Memory B cell (primary cell): ENCODE results near the gene GTF3A.

Experiments used
- ATAC-seq: fragments of 150-1000 bp; cut with Tn5 transposase; 2 replicates; pipeline ENCODE4 v1.10.0; 2021; ENCODE audit warnings: low read depth, mild to moderate bottlenecking, moderate library complexity
- DNase-seq, 2 donors: peaks; one replicate each; pipeline ENCODE4 v3.0.0; 2022; ENCODE audit warnings: low spot score in 2 of 2
- H3K27ac Mint-ChIP-seq: one replicate; pipeline ENCODE4 v1.8.0; 2022; ENCODE audit warnings: mild to moderate bottlenecking, moderate library complexity, mixed read lengths
- H3K27me3 Mint-ChIP-seq: one replicate; pipeline ENCODE4 v1.8.0; 2022; ENCODE audit warnings: mixed read lengths
- H3K36me3 Mint-ChIP-seq: one replicate; pipeline ENCODE4 v1.8.0; 2022; ENCODE audit warnings: mild to moderate bottlenecking, mixed read lengths
- H3K4me1 Mint-ChIP-seq: one replicate; pipeline ENCODE4 v1.8.0; 2022; ENCODE audit warnings: mixed read lengths
- H3K4me3 Mint-ChIP-seq: one replicate; pipeline ENCODE4 v1.8.0; 2022; ENCODE audit warnings: mild to moderate bottlenecking, moderate library complexity, mixed read lengths
- H3K9me3 Mint-ChIP-seq: one replicate; pipeline ENCODE4 v1.8.0; 2022; ENCODE audit warnings: mixed read lengths

Gene GTF3A

DNA sequence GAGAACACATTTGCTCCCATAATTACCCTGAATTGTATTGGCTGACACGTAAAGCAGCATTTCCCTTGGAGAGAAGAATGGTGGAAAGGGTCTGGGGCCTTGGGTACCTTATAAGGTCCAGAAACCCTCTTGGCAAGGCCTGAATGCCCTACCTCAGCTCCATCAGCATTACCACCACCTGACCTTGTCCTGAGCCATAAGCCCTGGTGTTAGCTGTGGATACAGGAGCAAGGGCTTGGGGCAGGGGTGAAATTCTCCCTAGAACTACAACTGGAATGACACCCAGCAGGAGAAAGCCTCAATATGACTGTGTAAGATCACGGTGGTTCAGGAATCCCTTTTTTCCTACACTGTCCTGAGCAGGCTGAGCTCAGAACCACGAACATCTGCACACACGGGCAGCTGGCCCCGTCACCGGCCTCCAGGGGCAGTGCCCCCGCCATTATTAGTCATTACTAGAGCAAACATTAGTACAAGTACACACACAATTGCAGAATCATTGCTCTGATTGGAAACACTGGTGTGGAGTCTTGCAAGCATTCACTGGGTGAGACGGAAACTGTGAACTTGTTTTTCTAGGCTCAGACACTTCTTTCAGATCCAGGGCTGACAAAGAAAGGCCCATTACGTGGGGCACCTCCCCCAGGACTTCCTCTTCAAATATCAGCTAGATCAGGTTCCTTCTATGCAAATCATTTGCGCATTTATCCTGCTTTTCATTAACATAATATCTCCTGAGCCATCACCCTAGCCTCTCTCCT is 52.7 kb downstream of the GTF3A start:
- Mint-ChIP-seq H3K27me3 (no peaks in the 10 kb centered on the region), H3K36me3 (no peaks in the 10 kb centered on the region), H3K4me1 (peaks cover 25% of the 10 kb centered on the region), H3K4me3 (peak overlapping the region; percentile 75), H3K9me3 (no peaks in the 10 kb centered on the region), H3K27ac (peak overlapping the region; percentile 84)
- DNase-seq (peak; percentile 15 to 18), ATAC-seq (peak; percentile 93)

- no peak for ATAC-seq
- Mint-ChIP-seq H3K9me3 (peaks cover 3% of the 10 kb centered on the region), H3K27me3 (no peaks in the 10 kb centered on the region), H3K36me3 (peaks cover 4% of the 10 kb centered on the region), H3K4me3 (no peak overlapping the region), H3K27ac (peak overlapping the region; percentile 90), H3K4me1 (peaks cover 30% of the 10 kb centered on the region)
- DNase-seq: no peak
Observed at GRCh38 chr13:27481766-27482165, 57.3 kb downstream of the GTF3A start.

DNA sequence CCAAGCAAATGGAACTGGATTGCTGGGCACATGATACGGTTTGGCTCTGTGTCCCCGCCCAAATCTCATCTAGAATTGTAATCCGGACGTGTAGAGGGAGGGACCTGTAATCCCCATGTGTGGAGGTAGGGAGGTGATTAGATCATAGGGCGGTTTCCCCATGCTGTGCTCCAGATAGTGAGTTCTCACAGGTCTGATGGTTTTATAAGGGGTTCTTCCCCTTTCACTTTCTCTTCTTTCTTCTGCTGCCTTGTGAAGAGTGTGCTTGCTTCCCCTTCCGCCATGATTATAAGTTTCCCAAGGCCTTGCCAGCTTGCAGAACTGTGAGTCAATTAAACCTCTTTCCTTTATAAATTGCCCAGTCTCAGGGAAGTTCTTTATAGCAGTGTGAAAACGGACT is 58.6 kb downstream of the GTF3A start:
- peak; percentile 100 for ATAC-seq

GRCh38 chr13:27483421-27483820 is 59.0 kb downstream of the GTF3A start:
- no peak for DNase-seq
- Mint-ChIP-seq H3K27ac (peak overlapping the region; percentile 90), H3K4me3 (peak overlapping the region; percentile 66), H3K36me3 (peaks cover 4% of the 10 kb centered on the region), H3K4me1 (peaks cover 14% of the 10 kb centered on the region), H3K27me3 (no peaks in the 10 kb centered on the region), H3K9me3 (peaks cover 3% of the 10 kb centered on the region)
- no peak for ATAC-seq

More for the DNA sequence above, 58.6 kb downstream of the GTF3A start:
- Mint-ChIP-seq H3K4me1 (peaks cover 18% of the 10 kb centered on the region), H3K27ac (peak overlapping the region; percentile 90), H3K9me3 (peaks cover 3% of the 10 kb centered on the region), H3K4me3 (peak overlapping the region; percentile 66), H3K36me3 (peaks cover 4% of the 10 kb centered on the region), H3K27me3 (no peaks in the 10 kb centered on the region)
- peak; percentile 35 to 74 for DNase-seq
